ENCODE measurements around the gene ST3GAL3.

ST3GAL3 gene

DNA sequence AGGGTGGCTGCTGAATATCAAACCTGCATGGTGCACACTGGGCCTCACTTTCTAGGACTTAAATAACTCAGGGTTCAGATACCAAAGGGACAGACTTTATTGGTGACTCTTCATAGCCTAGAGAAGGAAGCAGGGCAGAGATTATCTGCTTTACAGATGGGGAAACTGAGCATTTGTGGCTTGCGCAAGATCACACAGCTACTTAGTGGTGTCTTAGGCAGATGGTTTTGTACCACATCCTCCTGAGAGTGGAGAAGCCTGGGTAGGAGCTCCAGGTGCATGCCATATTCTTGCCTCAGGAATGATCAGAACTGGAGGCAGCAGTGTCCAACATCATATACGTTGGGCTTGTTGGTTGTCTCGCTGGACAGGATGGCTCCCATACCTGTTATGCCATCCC, 255.7 kb downstream of the ST3GAL3 start:
- no peak for ATAC-seq
- H3K9me3 Mint-ChIP-seq, result no peaks in the 10 kb centered on the region
- no peaks in the 10 kb centered on the region for H3K27me3 Mint-ChIP-seq
- no peaks in the 10 kb centered on the region for H3K4me1 Mint-ChIP-seq
- H3K4me3 Mint-ChIP-seq, result no peak overlapping the region
- DNase-seq, result no peak
- no peak overlapping the region for H3K27ac Mint-ChIP-seq
- peaks cover 7% of the 10 kb centered on the region for H3K36me3 Mint-ChIP-seq (ENCODE audit: low read depth)

GRCh38 chr1:43963890-43964289, 256.6 kb downstream of the ST3GAL3 start:
- Mint-ChIP-seq H3K4me1 (no peaks in the 10 kb centered on the region), H3K27ac (no peak overlapping the region), H3K4me3 (no peak overlapping the region), H3K36me3 (ENCODE audit: low read depth) (peaks cover 5% of the 10 kb centered on the region), H3K9me3 (no peaks in the 10 kb centered on the region), H3K27me3 (no peaks in the 10 kb centered on the region)
- DNase-seq (no peak), ATAC-seq (no peak)

- H3K27ac Mint-ChIP-seq, result no peak overlapping the region
- no peak overlapping the region for H3K4me3 Mint-ChIP-seq
- H3K27me3 Mint-ChIP-seq, result no peaks in the 10 kb centered on the region
- no peak for ATAC-seq
- peaks cover 7% of the 10 kb centered on the region for H3K4me1 Mint-ChIP-seq
- peaks cover 8% of the 10 kb centered on the region for H3K36me3 Mint-ChIP-seq (ENCODE audit: low read depth)
- no peak for DNase-seq
- no peaks in the 10 kb centered on the region for H3K9me3 Mint-ChIP-seq
These were observed 258.0 kb downstream of the ST3GAL3 start for GRCh38 chr1:43965316-43965715.

DNA sequence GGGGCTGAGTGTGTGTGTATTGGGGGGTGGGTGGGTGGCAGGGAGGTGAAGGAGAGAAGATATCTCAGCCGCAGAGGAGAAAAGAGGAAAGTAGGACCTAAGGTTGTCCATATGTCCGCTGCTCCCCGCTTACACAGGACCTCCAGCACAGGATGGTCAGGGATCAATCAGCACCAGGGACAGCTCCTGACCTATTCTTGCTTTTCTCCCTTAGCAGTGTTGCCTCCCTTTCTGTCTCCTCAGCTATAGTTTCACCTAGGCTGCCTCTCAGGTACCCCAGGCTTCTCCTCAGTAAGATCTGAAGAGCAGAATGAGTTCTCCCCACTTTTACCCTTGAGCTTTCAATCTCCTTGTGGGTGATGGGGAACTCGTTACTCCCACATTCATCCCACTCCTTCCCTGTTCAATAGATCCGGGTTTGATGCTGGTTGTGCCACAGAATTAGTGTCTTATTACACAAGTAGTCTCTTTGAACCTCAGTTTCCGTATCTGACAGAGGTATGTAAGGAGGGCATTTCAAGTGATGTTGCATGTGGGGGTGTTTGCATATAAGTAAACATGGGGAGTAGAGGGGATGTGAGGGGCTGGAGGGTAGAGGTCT, 261.1 kb downstream of the ST3GAL3 start:
- Mint-ChIP-seq H3K4me1 (peaks cover 20% of the 10 kb centered on the region), H3K27me3 (no peaks in the 10 kb centered on the region), H3K27ac (no peak overlapping the region), H3K4me3 (no peak overlapping the region), H3K36me3 (ENCODE audit: low read depth) (peaks cover 19% of the 10 kb centered on the region), H3K9me3 (no peaks in the 10 kb centered on the region)
- DNase-seq (no peak), ATAC-seq (no peak)

DNA sequence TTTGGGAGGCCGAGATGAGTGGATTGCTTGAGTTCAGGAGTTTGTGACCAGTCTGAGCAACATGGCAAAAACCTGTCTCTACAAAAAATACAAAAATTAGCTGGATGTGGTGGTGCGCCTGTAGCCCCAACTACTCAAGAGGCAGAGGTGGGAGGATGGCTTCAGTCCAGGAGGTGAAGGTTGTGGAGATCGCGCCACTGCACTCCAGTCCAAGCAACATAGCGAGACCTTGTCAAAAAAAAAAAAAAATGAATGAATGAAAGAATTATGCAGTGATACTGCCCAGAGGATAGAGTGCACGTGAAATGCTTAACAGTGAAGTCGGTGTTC, 262.0 kb downstream of the ST3GAL3 start:
- no peaks in the 10 kb centered on the region for H3K9me3 Mint-ChIP-seq
- H3K27ac Mint-ChIP-seq, result peak overlapping the region; percentile 87
- peaks cover 22% of the 10 kb centered on the region for H3K36me3 Mint-ChIP-seq (ENCODE audit: low read depth)
- DNase-seq (no peak), ATAC-seq (no peak)
- no peaks in the 10 kb centered on the region for H3K27me3 Mint-ChIP-seq
- peak overlapping the region; percentile 97 for H3K4me3 Mint-ChIP-seq
- peaks cover 29% of the 10 kb centered on the region for H3K4me1 Mint-ChIP-seq

DNA sequence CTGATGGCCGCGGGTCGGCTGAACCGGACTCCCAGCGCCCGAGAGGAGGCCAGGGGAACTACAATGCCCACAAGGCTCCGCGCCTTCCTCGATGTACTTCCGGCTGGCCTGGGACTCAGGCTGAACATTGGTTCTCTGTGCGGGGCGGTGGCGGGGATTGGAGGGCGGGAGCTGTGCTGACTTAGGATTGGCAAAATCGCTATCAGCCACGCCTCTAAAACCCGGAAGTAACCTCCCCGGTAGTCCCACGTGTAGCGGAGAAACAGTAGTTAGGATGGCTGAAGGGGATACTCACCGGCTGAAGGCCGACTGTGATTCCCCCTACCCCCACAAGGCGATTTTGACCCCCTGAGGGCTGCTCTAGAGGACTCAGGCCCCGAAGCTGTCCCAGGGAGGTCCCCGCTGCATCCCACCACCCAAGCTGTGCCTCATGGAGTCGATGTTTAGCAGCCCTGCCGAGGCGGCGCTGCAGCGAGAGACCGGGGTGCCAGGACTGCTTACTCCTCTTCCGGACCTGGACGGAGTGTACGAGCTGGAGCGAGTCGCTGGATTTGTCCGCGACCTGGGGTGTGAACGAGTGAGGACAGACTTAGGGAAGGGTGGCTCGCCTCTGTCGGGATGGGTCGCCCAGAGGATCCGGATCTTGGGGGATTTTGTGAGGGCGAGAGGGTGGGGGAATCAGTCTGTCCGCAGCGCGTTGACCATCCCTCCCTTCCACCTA, 262.6 kb downstream of the ST3GAL3 start, which contains the start of gene DPH2:
Gene DPH2 (plus strand): TSS at position 265 of the 721 bp plus-strand sequence. CDS start 166 bp downstream, at position 431.
- Mint-ChIP-seq H3K9me3 (no peaks in the 10 kb centered on the region), H3K36me3 (ENCODE audit: low read depth) (peaks cover 22% of the 10 kb centered on the region), H3K27me3 (no peaks in the 10 kb centered on the region), H3K4me3 (peak within 1 kb of the TSS; percentile 97), H3K27ac (peak within 1 kb of the TSS; percentile 87), H3K4me1 (peaks cover 29% of the 10 kb centered on the region)
- ATAC-seq (peak; percentile 96), DNase-seq (peak; percentile 95)

- H3K27ac Mint-ChIP-seq, result peak overlapping the region; percentile 87
- H3K4me3 Mint-ChIP-seq, result peak overlapping the region; percentile 97
- ATAC-seq, result no peak
- no peaks in the 10 kb centered on the region for H3K9me3 Mint-ChIP-seq
- H3K36me3 Mint-ChIP-seq (ENCODE audit: low read depth), result peaks cover 22% of the 10 kb centered on the region
- H3K27me3 Mint-ChIP-seq, result no peaks in the 10 kb centered on the region
- peaks cover 32% of the 10 kb centered on the region for H3K4me1 Mint-ChIP-seq
- DNase-seq, result no peak
These were observed 263.2 kb downstream of the ST3GAL3 start for GRCh38 chr1:43970502-43970901.

GRCh38 chr1:43970911-43971310, 263.6 kb downstream of the ST3GAL3 start:
- no peak overlapping the region for H3K27ac Mint-ChIP-seq
- no peaks in the 10 kb centered on the region for H3K27me3 Mint-ChIP-seq
- H3K9me3 Mint-ChIP-seq, result no peaks in the 10 kb centered on the region
- ATAC-seq, result no peak
- peaks cover 36% of the 10 kb centered on the region for H3K4me1 Mint-ChIP-seq
- peaks cover 22% of the 10 kb centered on the region for H3K36me3 Mint-ChIP-seq (ENCODE audit: low read depth)
- H3K4me3 Mint-ChIP-seq, result peak overlapping the region; percentile 97
- DNase-seq, result no peak

- Mint-ChIP-seq H3K27ac (no peak overlapping the region), H3K27me3 (no peaks in the 10 kb centered on the region), H3K36me3 (ENCODE audit: low read depth) (peaks cover 24% of the 10 kb centered on the region), H3K9me3 (no peaks in the 10 kb centered on the region), H3K4me3 (peak overlapping the region; percentile 97), H3K4me1 (peaks cover 41% of the 10 kb centered on the region)
- no peak for DNase-seq
- ATAC-seq, result no peak
These were observed 264.1 kb downstream of the ST3GAL3 start for GRCh38 chr1:43971336-43971980.

- H3K27me3 Mint-ChIP-seq, result no peaks in the 10 kb centered on the region
These were observed 266.7 kb downstream of the ST3GAL3 start for GRCh38 chr1:43973981-43974442.

GRCh38 chr1:43974443-43975248, 267.3 kb downstream of the ST3GAL3 start, which contains the start of gene ATP6V0B:
ATP6V0B (plus strand) TSS chr1:43974960; CDS start chr1:43975041, 81 bp downstream.
- DNase-seq, result peak; percentile 98
- Mint-ChIP-seq H3K27me3 (no peaks in the 10 kb centered on the region), H3K9me3 (no peaks in the 10 kb centered on the region), H3K36me3 (ENCODE audit: low read depth) (peaks cover 44% of the 10 kb centered on the region), H3K27ac (peak within 1 kb of the TSS; percentile 85), H3K4me3 (peak within 1 kb of the TSS; percentile 86), H3K4me1 (peaks cover 61% of the 10 kb centered on the region)
- peak; percentile 68 for ATAC-seq

More at GRCh38 chr1:43973981-43974442, 266.7 kb downstream of the ST3GAL3 start:
- ATAC-seq, result no peak
- DNase-seq, result no peak
- Mint-ChIP-seq H3K4me1 (peaks cover 63% of the 10 kb centered on the region), H3K27ac (peak overlapping the region; percentile 81), H3K36me3 (ENCODE audit: low read depth) (peaks cover 44% of the 10 kb centered on the region), H3K4me3 (peak overlapping the region; percentile 86), H3K9me3 (no peaks in the 10 kb centered on the region)

DNA sequence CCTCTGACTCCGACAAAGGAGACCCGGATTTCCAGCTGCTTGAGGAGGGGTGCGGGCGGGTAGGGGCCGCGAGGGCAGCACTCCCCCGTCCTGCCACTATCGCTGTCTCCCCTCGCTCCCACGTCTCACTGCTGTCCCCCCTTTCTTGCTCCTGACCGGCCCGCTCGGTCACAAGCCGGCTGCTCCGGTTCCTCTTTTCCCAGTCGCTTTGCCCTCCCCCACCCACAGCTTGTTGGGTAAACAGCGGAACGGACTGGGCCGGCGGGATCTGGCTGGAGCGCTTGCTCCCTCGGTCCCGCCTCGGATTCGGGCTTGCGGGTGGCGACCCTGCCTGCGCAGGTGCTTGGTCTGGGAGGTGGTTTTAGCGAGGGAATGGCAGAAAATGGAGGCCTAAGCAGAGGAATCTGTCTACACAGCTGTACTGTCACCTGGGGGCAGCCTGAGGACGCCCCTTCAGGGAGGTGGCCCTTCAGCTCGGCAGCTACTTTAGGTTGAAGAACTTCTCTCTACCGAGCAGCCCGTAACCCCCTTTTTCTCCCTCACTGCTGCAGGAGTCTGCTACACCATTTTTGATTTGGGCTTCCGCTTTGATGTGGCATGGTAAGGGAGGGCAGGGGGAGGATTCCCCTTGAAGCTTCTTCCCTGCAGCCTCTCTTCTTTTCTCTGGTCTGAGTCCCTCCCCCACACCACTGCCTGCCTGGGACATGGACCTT, 268.1 kb downstream of the ST3GAL3 start:
- DNase-seq (peak; percentile 27), ATAC-seq (no peak)
- H3K36me3 Mint-ChIP-seq (ENCODE audit: low read depth), result peaks cover 43% of the 10 kb centered on the region
- H3K9me3 Mint-ChIP-seq, result no peaks in the 10 kb centered on the region
- H3K27ac Mint-ChIP-seq, result peak overlapping the region; percentile 85
- no peaks in the 10 kb centered on the region for H3K27me3 Mint-ChIP-seq
- peaks cover 62% of the 10 kb centered on the region for H3K4me1 Mint-ChIP-seq
- H3K4me3 Mint-ChIP-seq, result peak overlapping the region; percentile 86

- Mint-ChIP-seq H3K9me3 (no peaks in the 10 kb centered on the region), H3K4me3 (peak overlapping the region; percentile 86), H3K27me3 (peaks cover 2% of the 10 kb centered on the region), H3K36me3 (ENCODE audit: low read depth) (peaks cover 42% of the 10 kb centered on the region), H3K27ac (peak overlapping the region; percentile 85), H3K4me1 (peaks cover 60% of the 10 kb centered on the region)
- ATAC-seq (no peak), DNase-seq (no peak)
These were observed 268.7 kb downstream of the ST3GAL3 start for GRCh38 chr1:43976045-43976444.

GRCh38 chr1:43976890-43977289, 269.6 kb downstream of the ST3GAL3 start:
- H3K27ac Mint-ChIP-seq, result no peak overlapping the region
- no peak for DNase-seq
- ATAC-seq, result no peak
- peaks cover 2% of the 10 kb centered on the region for H3K27me3 Mint-ChIP-seq
- no peaks in the 10 kb centered on the region for H3K9me3 Mint-ChIP-seq
- peak overlapping the region; percentile 86 for H3K4me3 Mint-ChIP-seq
- H3K4me1 Mint-ChIP-seq, result peaks cover 56% of the 10 kb centered on the region
- peaks cover 43% of the 10 kb centered on the region for H3K36me3 Mint-ChIP-seq (ENCODE audit: low read depth)
